Aorta (tissue), 5 donors: ENCODE results near the gene C5orf34. TPM values are rescaled to one million over a fixed set of nuclear protein-coding genes. Genes with fewer than 3 reads are reported as not detected.
"Not testable (repeated sequence)": the region's sequence is repeated elsewhere in the genome, so short reads cannot be mapped to it uniquely, and the experiment has no call there.

Source experiments
- ATAC-seq: fragments of 200-7000 bp; cut with Tn5 transposase; one replicate; pipeline ENCODE4 v1.9.1; 2022; ENCODE audit warnings: moderate library complexity; ENCODE audit not compliant: low FRiP score
- DNase-seq, 2 donors: peaks; one replicate each; pipeline ENCODE4 v3.0.0-alpha.2; 2020
- H3K27ac ChIP-seq, 2 donors: one replicate each; pipeline ENCODE4 v1.5.1; 2013; ENCODE audit warnings: low read length in 2 of 2, mild to moderate bottlenecking in 2 of 2, moderate library complexity in 2 of 2, control low read depth in 1 of 2, inconsistent platforms in 1 of 2, low read depth in 1 of 2
- H3K27me3 ChIP-seq, 2 donors: one replicate each; pipeline ENCODE4 v1.6.1; 2013; ENCODE audit warnings: control low read depth in 1 of 2, low read length in 1 of 2, mild to moderate bottlenecking in 1 of 2, moderate library complexity in 1 of 2; ENCODE audit not compliant: insufficient read depth in 2 of 2, control insufficient read depth in 1 of 2
- H3K36me3 ChIP-seq, 2 donors: one replicate each; pipeline ENCODE4 v1.6.1; 2013; ENCODE audit warnings: control low read depth in 1 of 2, low read length in 1 of 2, mild to moderate bottlenecking in 1 of 2; ENCODE audit not compliant: insufficient read depth in 2 of 2, control insufficient read depth in 1 of 2
- H3K4me1 ChIP-seq, 2 donors: one replicate each; pipeline ENCODE4 v1.6.1; 2013; ENCODE audit warnings: low read length in 2 of 2, control low read depth in 1 of 2, mild to moderate bottlenecking in 1 of 2, moderate library complexity in 1 of 2; ENCODE audit not compliant: insufficient read depth in 2 of 2, control insufficient read depth in 1 of 2
- H3K4me3 ChIP-seq, 2 donors: one replicate each; pipeline ENCODE4 v1.5.1; 2013; ENCODE audit warnings: low read length in 2 of 2, control low read depth in 1 of 2, mild to moderate bottlenecking in 1 of 2
- H3K9me3 ChIP-seq: one replicate; pipeline ENCODE4 v1.6.1; 2013; ENCODE audit warnings: mild to moderate bottlenecking, low read length; ENCODE audit not compliant: control insufficient read depth
- WGBS, 2 donors: extraction: QIAGEN DNeasy Blood & Tissue Kit; methylation state at CpG; one replicate each; pipeline ENCODE4 v1.1.7; 2013; 5-methylcytosine and 5-hydroxymethylcytosine counted together
- intact Hi-C, 2 donors: fragments of 100-400 bp; cut with DNase I; formaldehyde crosslinking; loops; one replicate each; pipeline versions ENCODE4 v1.14.2 to v1.15.0; 2022
- polyA plus RNA-seq, 2 donors: library from polyadenylated mRNA; stranded (reverse); fragments of 200-250 nt; gene quantifications; one replicate each; pipeline ENCODE4 v1.2.3, GENCODE V29; 2013
- total RNA-seq, 2 donors: library from RNA; stranded (reverse); fragmentation: NEBNext Ultra II Directional; extraction: Animal tissue kit (Norgen Biotek cat#: 25700); gene quantifications; one replicate each; pipeline ENCODE4 v1.2.1, GENCODE V29; 2021
- donor health status: healthy with polysubstance abuse.
- donor health status: Bipolar disorder and iron deficiency.
- donor health status: DM: no; HTN: no; CAD: no.
- donor health status: DM: no; HTN: no; CAD: no.
- donor health status: DM: yes; HTN: yes; CAD: no.

C5orf34 gene
- total and polyA plus RNA-seq, 4 donors: 0.64 to 2.3 (median 1.5) TPM

DNA sequence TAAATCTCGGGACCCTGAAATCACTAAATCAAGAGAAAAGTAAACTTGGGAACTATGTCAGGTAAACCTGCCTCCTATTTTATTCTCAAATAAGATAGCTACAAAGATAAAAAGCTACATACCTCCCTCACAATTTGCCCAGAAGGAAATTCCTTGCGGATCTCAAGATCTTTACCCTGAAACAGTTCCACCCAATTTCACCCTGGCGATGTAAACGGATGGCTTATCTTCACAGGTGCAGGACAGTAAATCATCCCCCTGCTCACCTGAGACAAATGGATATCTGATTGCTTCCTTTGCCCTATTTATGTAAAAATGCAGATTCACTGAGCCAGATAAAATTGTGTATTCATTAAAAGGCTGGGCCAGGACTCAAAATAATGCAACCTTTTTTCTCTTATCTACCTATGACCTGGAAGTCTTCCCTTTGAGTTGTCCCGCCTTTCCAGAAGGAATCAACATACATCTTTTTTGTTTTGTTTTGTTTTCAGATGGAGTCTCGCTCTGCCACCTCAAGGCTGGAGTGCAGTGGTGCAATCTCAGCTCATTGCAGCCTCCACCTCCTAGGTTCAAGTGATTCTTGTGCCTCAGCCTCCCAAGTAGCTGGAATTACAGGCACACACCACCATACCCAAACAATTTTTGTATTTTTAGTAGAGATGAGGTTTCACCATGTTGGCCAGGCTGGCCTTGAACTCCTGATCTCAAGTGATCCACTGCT, 45.1 kb downstream of the C5orf34 start:
- Histone ChIP-seq H3K27me3 (no peaks in the 10 kb centered on the region), H3K36me3 (peaks cover 0 to 3% of the 10 kb centered on the region in 2 donors), H3K4me1 (no peaks in the 10 kb centered on the region), H3K4me3 (no peak overlapping the region), H3K9me3 (no peaks in the 10 kb centered on the region), H3K27ac (no peak overlapping the region)
- intact Hi-C loops: no loop called here
- ATAC-seq (no peak), DNase-seq (no peak)
- 96% methylated on average over 6 of the region's 6 CpGs for WGBS, 2 donors

DNA sequence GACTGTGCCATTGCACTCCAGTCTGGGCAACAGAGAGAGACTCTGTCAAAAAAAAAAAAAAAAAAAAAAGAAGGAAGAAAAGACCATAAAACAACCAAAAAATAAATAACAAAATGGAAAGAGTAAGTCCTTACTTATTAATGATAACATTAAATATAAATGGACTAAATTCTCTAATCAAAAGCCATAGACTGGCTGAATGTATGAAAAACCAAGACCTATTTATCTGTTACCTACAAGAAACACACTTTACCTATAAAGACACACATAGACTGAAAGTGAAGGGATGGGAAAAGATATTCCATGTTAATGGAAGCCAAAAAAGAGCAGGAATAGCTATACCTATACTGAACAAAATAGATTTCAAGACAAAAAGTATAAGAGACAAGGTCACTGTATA, 47.8 kb downstream of the C5orf34 start:
- Histone ChIP-seq H3K9me3 (no peaks in the 10 kb centered on the region), H3K27ac (no peak overlapping the region), H3K36me3 (peaks cover 0 to 3% of the 10 kb centered on the region in 2 donors), H3K27me3 (no peaks in the 10 kb centered on the region), H3K4me1 (no peaks in the 10 kb centered on the region), H3K4me3 (no peak overlapping the region)
- no peak for ATAC-seq
- DNase-seq: no peak
- intact Hi-C loops: no loop called here

DNA sequence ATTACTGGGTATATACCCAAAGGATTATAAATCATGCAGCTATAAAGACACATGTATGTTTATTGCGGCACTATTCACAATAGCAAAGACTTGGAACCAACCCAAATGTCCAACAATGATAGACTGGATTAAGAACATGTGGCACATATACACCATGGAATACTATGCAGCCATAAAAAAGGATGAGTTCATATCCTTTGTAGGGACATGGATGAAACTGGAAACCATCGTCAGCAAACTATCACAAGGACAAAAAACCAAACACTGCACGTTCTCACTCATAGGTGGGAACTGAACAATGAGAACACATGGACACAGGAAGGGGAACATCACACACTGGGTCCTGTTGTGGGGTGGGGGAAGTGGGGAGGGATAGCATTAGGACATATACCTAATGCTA, 49.5 kb downstream of the C5orf34 start:
- intact Hi-C loops, H3K27ac ChIP-seq, H3K27me3 ChIP-seq, H3K9me3 ChIP-seq, H3K36me3 ChIP-seq, ATAC-seq, H3K4me1 ChIP-seq, DNase-seq, H3K4me3 ChIP-seq: not testable (repeated sequence)
- 97 to 99% methylated on average over 3 of the region's 3 CpGs for WGBS, 2 donors

DNA sequence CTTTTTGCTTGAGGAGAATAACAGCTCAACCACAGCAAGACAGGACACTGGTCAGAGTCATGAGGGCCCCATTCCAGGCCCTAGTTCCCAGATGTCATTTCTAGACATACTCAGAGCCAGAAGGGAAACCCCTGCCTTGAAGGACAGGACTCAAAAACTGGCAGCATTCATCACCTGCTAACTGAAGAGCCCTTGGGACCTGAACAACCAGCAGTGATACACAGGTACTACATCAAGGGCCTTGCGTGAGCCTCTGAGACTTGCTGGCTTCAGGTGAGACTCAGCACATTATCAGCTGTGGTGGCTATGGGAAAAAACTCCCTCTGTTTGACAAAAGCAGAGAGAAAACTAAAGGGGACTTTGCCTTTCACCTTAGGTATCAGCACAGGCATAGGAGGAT, 53.9 kb downstream of the C5orf34 start:
- H3K4me1 ChIP-seq: no peaks in the 10 kb centered on the region
- H3K27ac ChIP-seq: no peak overlapping the region
- intact Hi-C loops: no loop called here
- no peaks in the 10 kb centered on the region for H3K9me3 ChIP-seq
- 100% methylated on average over 1 of the region's 1 CpG for WGBS, 2 donors
- DNase-seq: no peak
- no peak overlapping the region for H3K4me3 ChIP-seq
- no peak for ATAC-seq
- no peaks in the 10 kb centered on the region for H3K27me3 ChIP-seq
- H3K36me3 ChIP-seq: no peaks in the 10 kb centered on the region

GRCh38 chr5:43456556-43456955, 58.4 kb downstream of the C5orf34 start:
- Histone ChIP-seq H3K36me3 (peaks cover 0 to 7% of the 10 kb centered on the region in 2 donors), H3K9me3 (peaks cover 1% of the 10 kb centered on the region), H3K27ac (no peak overlapping the region), H3K4me1 (no peaks in the 10 kb centered on the region), H3K27me3 (no peaks in the 10 kb centered on the region), H3K4me3 (no peak overlapping the region)
- ATAC-seq (no peak), DNase-seq (no peak)
- intact Hi-C loops: no loop called here
- 96 to 100% methylated on average over 3 of the region's 3 CpGs for WGBS, 2 donors

DNA sequence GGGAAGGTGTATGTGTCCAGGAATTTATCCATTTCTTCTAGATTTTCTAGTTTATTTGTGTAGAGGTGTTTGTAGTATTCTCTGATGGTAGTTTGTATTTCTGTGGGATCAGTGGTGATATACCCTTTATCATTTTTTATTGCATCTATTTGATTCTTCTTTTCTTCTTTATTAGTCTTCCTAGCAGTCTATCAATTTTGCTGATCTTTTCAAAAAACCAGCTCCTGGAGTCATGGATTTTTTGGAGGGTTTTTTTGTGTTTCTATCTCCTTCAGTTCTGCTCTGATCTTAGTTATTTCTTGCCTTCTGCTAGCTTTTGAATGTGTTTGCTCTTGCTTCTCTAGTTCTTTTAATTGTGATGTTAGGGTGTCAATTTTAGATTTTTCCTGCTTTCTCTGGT, 73.4 kb downstream of the C5orf34 start:
- intact Hi-C loops, DNase-seq, H3K4me3 ChIP-seq, H3K27me3 ChIP-seq, H3K27ac ChIP-seq, H3K4me1 ChIP-seq, H3K9me3 ChIP-seq, ATAC-seq, H3K36me3 ChIP-seq: not testable (repeated sequence)

GRCh38 chr5:43437062-43437660, 77.8 kb downstream of the C5orf34 start:
- DNase-seq (no peak), ATAC-seq (no peak)
- H3K4me3 ChIP-seq: no peak overlapping the region
- no peaks in the 10 kb centered on the region for H3K27me3 ChIP-seq
- H3K36me3 ChIP-seq: no peaks in the 10 kb centered on the region
- no peak overlapping the region for H3K27ac ChIP-seq
- no peaks in the 10 kb centered on the region for H3K4me1 ChIP-seq
- peaks cover 3% of the 10 kb centered on the region for H3K9me3 ChIP-seq
- intact Hi-C loops: no loop called here
- 94% methylated on average over 3 of the region's 3 CpGs for WGBS, 2 donors

Other genes with a start within 250 kb of the C5orf34 start
- 10 to 100 TPM; 41.9 to 57.9 TPM for gene HMGCS1, start 201.7 kb downstream of the C5orf34 start, total RNA-seq
- gene HMGCS1, start 201.7 kb downstream of the C5orf34 start, polyA plus RNA-seq: 10 to 100 TPM; 12.6 to 16.9 TPM
- gene CCL28, start 102.8 kb downstream of the C5orf34 start, total RNA-seq: 1 to 10 TPM; 3.0 to 5.3 TPM
- 1 to 10 TPM; 1.5 to 1.6 TPM for gene CCL28, start 102.8 kb downstream of the C5orf34 start, polyA plus RNA-seq
- gene TMEM267, start 31.3 kb downstream of the C5orf34 start, total RNA-seq: 10 to 100 TPM in 1 of 2 donors, 1 to 10 TPM in 1; 9.4 to 11.1 TPM
- 1 to 10 TPM; 8.1 to 8.6 TPM for gene TMEM267, start 31.3 kb downstream of the C5orf34 start, polyA plus RNA-seq
- 10 to 100 TPM; 63.5 to 65.8 TPM for gene PAIP1, start 41.9 kb upstream of the C5orf34 start, total RNA-seq
- gene PAIP1, start 41.9 kb upstream of the C5orf34 start, polyA plus RNA-seq: 10 to 100 TPM; 58.6 to 62.8 TPM
- gene NNT, start 88.0 kb upstream of the C5orf34 start, total RNA-seq: 10 to 100 TPM; 53.6 to 69.4 TPM
- gene NNT, start 88.0 kb upstream of the C5orf34 start, polyA plus RNA-seq: 10 to 100 TPM; 13.9 to 20.4 TPM